HG03354 (cell line): ENCODE results near the gene GAS7.

ENCODE experiments used
- ATAC-seq: cut with Tn5 transposase; IDR thresholded peaks from one replicate; pipeline ENCODE4 v1.9.1; 2021; ENCODE audit warnings: mild to moderate bottlenecking; ENCODE audit not compliant: unreplicated experiment, poor library complexity, severe bottlenecking

The GAS7 gene

DNA sequence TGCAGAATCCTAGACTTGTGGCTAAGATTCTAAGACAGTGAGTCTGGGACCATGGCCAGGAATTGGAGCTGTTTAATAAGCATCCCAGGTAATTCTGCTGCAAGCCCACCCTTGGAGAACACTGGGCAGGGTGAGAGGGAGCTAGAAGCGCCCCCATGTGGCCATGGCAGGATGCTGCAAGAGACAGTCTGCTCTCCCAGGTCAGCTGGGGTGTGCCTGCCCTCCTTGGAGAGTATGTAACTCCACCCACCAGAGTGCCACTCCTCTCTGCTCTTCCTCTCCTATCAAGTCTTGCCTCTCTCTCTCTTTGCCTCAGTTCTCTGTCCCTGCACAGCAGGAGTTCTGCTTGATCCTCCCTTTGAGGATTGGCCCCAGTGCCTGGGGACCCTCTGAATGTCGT, 308.3 kb downstream of the GAS7 start:
- no peak for ATAC-seq

DNA sequence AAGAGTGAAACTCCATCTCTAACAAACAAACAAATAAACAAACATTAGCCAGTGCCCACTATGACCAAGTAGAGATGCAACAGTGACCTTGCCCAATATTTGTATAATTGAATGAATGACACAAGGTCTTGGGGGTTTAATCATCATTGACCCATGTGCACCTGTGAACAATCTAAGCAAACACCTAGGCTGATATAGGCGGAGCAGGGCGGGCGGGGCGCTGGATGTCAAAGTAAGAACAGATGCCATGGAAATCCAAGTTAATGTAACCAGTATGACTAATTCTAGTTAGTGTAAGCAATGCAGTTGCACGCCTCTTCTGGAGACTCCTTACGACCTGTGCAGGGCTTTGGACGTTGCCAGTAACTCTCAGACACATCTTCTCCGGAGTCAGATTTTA, 310.9 kb downstream of the GAS7 start:
- ATAC-seq, result no peak

DNA sequence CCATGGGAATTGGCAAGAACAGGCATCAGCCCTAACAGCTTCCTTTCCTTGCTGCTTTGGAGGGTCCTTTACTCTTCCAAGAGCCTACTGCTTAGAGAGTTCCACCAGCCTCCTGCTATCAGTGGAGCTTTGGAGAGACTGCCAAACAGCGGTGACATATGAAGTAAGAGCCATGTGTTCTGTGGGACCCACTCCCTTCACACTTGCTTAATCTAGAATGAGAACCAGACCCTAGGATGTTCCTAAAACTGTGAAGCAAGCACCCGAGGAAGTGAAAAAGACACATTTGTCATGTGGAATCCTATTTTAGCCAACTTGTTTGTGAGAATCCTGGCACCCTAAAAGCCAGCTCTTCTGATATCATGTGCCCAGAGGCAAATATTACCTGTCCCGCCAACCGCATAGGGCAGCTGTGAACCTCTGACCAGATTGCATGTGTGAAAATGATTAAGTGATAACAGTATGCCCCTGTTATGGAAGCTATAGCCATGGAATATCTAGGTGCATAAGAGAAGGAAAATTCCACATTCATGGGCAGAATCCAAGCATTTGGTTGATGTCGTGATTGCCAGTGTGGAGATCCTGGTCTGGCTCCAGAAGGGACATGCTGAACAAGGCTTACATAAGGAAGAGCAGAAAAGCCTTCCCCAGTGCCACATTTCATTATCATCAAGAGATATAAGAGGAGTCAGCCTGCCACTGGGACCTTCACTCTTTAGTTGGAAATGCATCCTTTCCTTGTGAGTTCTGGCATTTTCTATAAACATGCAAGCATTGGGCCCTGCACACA, 312.1 kb downstream of the GAS7 start:
- ATAC-seq, result no peak

DNA sequence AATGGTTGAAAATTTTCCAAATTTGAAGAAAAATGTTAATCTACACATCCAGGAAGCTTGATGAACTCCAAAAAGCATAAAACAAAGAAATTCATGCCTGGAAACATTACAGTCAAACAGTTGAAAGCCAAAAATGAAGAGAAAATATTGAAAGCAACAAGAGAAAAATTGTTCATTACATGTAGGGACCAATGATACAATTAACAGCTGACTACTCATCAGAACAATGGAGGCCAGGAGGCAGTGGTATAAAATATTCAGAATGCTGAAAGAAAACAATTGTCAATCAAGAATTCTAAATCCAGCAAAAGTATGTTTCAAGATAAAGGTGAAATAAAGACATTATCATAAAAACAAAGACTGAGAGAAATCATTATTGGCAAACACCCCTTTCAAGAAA, 315.0 kb downstream of the GAS7 start:
- ATAC-seq, result no peak

DNA sequence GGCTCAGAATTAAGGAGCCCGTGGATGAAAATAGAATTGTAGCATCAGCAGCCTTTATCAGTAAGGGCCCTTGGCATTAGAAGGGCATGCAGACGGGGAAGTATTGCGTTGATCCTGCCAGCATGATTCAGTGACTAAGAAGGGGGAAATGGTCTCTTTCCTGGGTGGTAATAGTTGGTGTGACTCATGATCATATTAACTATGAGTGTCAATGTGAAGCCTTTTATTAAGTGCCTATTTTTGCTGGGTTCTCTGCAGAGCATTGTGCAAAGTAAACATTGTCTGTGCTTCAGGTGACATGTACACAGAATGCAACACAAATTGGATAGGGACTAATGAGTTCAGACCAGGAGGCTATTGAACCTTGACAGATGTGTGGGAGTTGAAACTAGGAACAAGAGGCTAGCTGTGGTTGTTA, 317.8 kb downstream of the GAS7 start:
- ATAC-seq, result no peak

DNA sequence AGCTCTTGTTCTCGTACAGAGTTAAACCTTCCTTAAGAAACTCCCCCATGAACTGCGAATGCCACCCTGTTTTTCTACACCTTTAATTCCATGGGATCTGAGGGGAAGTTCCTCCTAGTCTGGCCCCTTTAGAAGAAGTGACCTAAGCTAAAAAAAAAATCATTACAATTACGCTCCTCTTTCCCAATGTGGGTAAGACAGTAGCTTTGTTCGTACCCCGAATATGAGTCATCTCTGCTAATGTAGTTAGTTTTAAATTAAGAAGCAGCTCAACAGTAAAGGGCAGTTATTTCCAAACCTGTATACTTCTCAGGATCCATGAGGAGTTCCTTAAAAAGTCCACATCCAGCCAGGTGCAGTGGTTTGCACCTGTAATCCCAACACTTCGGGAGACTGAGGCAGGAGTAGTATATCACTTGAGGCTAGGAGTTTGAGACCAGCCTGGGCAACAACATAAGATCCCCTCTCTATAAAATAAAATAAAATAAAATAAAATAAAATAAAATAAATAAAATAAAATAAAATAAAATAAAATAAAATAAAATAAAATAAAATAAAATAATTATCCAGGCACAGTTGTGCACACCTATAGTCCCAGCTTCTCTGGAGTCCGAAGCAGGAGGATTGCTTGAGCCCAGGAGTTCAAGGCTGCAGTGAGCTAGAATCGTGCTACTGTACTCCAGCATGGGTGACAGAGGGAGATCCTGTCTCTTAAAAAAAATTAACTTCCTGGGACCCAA, 319.4 kb downstream of the GAS7 start:
- no peak for ATAC-seq

DNA sequence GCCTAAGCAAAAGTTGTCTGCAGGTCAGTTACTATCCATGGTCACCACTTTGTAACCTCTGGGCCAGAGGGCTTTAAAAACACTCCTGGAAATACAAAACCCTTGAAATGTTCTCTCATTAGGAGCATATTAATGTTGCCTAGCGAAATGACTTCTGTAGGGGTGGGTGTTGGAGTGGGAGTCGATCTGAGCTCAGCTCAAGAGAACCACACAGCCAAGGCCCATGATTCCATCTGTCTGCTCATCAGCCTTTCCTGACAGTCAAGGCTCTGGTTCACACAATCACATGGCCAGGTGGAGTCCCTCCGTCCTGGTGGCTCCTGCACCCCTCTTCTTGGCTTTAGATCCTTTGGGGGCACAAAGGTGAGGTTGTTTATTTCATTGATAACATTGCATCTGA, 320.1 kb downstream of the GAS7 start:
- no peak for ATAC-seq

DNA sequence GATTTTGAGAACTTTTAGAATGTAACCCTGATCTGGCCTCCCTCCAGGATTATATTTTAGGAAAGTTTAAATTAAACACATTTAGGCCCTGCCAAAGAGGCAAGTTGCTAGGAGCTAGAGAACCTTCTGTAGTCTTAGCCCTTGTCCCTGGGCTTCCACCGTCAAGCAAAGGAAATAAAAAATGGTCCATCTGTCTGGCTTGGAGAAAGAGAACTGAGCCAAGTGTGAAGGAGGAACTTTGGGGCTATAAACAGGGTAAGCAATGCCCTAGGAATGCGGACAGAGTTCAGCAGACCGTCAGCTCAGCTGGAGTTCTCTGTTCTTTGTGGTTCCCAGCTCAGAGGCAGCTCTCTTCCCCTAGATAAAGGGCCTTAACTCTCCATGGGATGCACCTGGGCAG, 323.0 kb downstream of the GAS7 start:
- no peak for ATAC-seq

DNA sequence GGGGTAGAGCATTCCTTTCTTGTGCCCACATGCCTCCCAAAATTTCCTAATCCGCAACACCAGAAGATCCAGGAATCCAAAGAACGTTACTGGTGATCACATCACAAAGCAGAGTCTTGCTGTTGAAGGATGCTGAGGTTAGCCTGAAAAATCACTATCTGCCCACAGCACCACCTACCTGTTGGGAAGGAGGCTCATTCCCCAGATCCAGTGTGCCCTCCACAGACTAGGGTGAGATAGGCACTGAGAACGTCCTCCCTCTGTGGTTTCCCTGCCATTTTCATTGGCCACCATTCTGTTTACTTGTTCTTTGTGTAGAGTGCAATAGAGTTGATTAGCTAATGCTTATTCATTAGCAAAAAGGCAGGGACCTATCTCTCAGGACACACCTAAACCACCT, 323.7 kb downstream of the GAS7 start:
- ATAC-seq, result no peak

DNA sequence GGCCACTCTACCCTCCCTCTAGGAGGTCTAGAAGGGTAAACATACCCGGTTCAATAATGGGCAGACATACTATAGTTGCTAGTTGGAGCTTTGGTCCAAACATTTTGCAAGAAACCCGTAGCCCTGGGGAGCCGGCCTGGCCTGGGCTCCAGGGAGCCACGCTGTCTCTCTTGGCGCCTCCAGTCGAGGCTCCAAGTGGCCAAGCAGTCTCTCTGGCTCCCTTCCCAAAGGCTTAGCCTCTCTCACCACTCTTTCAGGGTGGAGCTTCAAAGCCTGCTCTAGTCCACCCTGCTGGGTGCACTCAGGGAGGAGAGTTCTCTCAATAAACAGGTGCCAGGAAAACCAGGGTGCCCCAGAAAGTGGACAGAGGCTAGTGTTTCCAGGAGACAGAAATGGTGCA, 325.6 kb downstream of the GAS7 start:
- no peak for ATAC-seq

DNA sequence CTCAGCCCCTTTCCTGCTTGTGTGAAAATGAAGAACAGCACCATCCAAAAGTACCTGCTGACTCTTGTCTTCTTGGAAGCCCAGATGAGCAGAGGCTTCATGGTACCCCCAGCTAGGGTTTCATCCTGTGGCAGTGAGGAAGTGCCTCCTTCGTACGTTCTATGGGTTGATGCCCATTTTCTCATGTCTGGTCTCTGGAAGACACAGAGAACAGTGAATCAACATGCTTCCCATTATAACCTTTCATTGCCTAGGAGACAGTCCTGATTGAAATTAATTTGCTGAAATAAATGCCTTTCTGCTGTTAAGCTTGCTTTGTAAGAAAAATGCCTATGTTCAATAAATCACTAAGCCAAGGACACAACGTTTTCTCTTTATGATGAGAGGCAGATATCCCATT, 329.9 kb downstream of the GAS7 start:
- no peak for ATAC-seq

DNA sequence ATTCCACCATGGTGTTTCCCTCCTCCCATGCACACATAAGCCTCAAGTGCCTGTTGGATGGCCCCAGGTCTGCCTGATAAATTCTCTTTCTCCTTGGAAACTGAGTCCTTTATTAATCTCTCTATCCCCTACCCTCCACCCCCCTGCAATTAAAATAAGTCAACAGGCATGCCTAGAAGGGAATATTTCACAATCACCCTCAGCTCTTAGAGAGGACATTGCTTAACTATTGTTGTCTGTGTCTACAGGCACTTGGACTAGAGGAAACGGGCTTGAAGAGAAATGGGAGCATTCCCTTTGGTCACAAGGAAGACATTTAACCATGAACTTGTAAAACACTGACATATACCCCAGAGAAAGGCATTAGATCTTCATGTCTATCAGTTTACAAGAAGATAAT, 332.8 kb downstream of the GAS7 start:
- no peak for ATAC-seq

DNA sequence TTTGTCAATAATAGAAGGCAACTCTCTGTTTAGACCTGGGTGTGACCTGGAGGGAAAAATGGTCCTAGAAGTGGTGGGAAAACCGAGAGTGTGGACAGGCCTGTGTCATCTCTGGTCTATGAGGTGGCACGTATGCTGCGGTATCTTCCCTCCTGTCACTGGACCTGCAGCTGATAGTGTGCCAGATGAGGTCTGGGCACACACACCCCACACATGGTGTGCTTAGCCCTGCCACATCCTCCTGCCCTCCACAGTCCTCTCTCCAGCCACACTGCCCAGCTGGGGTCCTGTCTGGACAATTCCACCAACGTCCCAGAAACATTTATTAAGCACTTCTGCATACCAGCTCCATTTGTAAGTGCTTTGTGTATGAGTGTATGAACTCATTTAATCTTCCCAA, 335.5 kb downstream of the GAS7 start:
- no peak for ATAC-seq

DNA sequence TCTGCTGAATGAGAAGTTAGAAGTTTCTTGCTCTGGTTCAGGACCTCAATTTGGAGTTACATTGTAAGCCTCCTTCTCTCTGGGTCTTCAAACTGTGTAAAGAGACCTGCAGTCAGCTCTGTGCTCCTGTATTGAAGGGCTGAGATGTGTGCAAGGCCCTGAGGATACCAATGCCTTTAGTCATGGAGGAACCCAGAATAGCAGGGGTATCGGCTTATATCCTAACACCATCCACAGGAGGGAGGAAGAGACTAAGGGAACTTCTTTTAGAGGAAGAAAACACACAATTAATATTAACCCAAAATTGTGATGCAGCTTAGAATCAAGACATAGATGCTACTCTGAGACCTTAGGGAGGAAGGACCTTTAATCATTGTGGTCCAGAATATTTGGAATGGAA, 336.2 kb downstream of the GAS7 start:
- no peak for ATAC-seq

DNA sequence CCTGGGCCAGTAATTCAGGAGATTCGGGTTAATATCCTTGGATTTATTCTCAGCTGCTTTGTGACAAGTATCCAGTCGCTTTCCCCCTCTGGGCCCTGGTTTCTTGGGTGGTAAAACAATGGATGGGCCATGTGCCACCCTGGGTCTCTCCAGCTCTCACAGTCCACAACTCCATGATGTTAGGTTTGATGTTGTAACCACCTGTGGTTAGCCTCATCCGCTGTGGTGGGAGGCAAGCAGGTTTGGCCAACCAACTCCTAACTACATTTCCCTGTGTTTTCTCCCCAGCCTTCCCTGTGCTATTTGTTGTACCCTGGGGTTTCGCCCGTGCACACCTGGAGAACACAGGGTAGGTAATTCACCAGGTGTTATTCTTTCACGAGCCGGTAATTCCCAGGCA, 337.6 kb downstream of the GAS7 start:
- ATAC-seq, result no peak
